UCSD-AML1 (cell line): ENCODE results near the gene TRIM56.
"Not testable (repeated sequence)": the region's sequence is repeated elsewhere in the genome, so short reads cannot be mapped to it uniquely, and the experiment has no call there.

Experiments
- DNase-seq: peaks from one replicate; lab custom pipeline; 2025; ENCODE audit not compliant: unreplicated experiment; lab: John Stamatoyannopoulos, UW

Gene TRIM56

GRCh38 chr7:101085162-101085964 lies at the start of gene TRIM56:
Gene TRIM56, plus strand, starts transcription at chr7:101085481. Its CDS starts 1,832 bp downstream, at chr7:101087313.
- peak; percentile 58 for DNase-seq

- no peak for DNase-seq
Measured at GRCh38 chr7:101035941-101036340, 49.3 kb upstream of the TRIM56 start.

- not testable (repeated sequence) for DNase-seq
Measured at GRCh38 chr7:101041283-101041682, 44.0 kb upstream of the TRIM56 start.

- peak; percentile 32 for DNase-seq
Measured at GRCh38 chr7:101058355-101058754, 26.9 kb upstream of the TRIM56 start.

- no peak for DNase-seq
Measured at GRCh38 chr7:101059620-101059942, 25.7 kb upstream of the TRIM56 start.

- no peak for DNase-seq
Measured at GRCh38 chr7:101060992-101061391, 24.3 kb upstream of the TRIM56 start.

GRCh38 chr7:101064176-101064550 lies 21.1 kb upstream of the TRIM56 start:
- not testable (repeated sequence) for DNase-seq

- not testable (repeated sequence) for DNase-seq
Measured at GRCh38 chr7:101065162-101065561, 20.1 kb upstream of the TRIM56 start.

- no peak for DNase-seq
Measured at GRCh38 chr7:101066141-101066832, 19.0 kb upstream of the TRIM56 start.

- no peak for DNase-seq
Measured at GRCh38 chr7:101066833-101067177, 18.5 kb upstream of the TRIM56 start.

- no peak for DNase-seq
Measured at GRCh38 chr7:101068401-101068800, 16.9 kb upstream of the TRIM56 start.

- DNase-seq: not testable (repeated sequence)
Measured at GRCh38 chr7:101071362-101072104, 13.7 kb upstream of the TRIM56 start.

GRCh38 chr7:101075646-101076045 lies 9.6 kb upstream of the TRIM56 start:
- DNase-seq: no peak

- not testable (repeated sequence) for DNase-seq
Measured at GRCh38 chr7:101076183-101076582, 9.1 kb upstream of the TRIM56 start.

- DNase-seq: peak; percentile 54
Measured at GRCh38 chr7:101077303-101078086, 7.8 kb upstream of the TRIM56 start.

GRCh38 chr7:101081432-101081831 lies 3.8 kb upstream of the TRIM56 start:
- no peak for DNase-seq

- no peak for DNase-seq
Measured at GRCh38 chr7:101084865-101085161, 468 bp upstream of the TRIM56 start.

GRCh38 chr7:101087334-101088068 lies 2.2 kb downstream of the TRIM56 start:
- no peak for DNase-seq

- no peak for DNase-seq
Measured at GRCh38 chr7:101088069-101088425, 2.8 kb downstream of the TRIM56 start.

GRCh38 chr7:101088858-101089529 lies 3.7 kb downstream of the TRIM56 start:
- DNase-seq: no peak
